GM21723 (cell line): ENCODE data around the gene CIDEB.

Experiments used
- ATAC-seq: cut with Tn5 transposase; IDR thresholded peaks from one replicate; pipeline ENCODE4 v1.9.1; 2021; ENCODE audit warnings: mild to moderate bottlenecking, moderate library complexity; ENCODE audit not compliant: unreplicated experiment

CIDEB gene

GRCh38 chr14:24255931-24256711 lies 51.7 kb downstream of the CIDEB start:
- ATAC-seq, result no peak

GRCh38 chr14:24255438-24255837 lies 52.3 kb downstream of the CIDEB start:
- no peak for ATAC-seq
